ENCODE results near the gene MCTP1. TPM values are rescaled to one million over a fixed set of nuclear protein-coding genes. Genes with fewer than 3 reads are reported as not detected.
A peak's percentile ranks its signal among the peaks of the same experiment; 100 is the strongest.

The MCTP1 gene
- total RNA-seq, 1 experiment from 2014 or later, result 7.5 TPM

- TF ChIP-seq CTCF (conservative IDR thresholded peaks at IDR 0.05; ENCODE audit: low read depth, low read length) (peak; percentile 39; the same call in 1 of the 2 replicates), EZH2phosphoT487 (IDR thresholded peaks at IDR 0.05; ENCODE audit: borderline replicate concordance, low read length) (no peak)
- no peak overlapping the region for H2AFZ ChIP-seq (ENCODE audit: low read length)
- no peaks in the 10 kb centered on the region for H3K4me1 ChIP-seq (ENCODE audit: insufficient read depth, low read length)
- POLR2A ChIA-PET (ENCODE audit: unreplicated experiment), result no interaction called here
- no peaks in the 10 kb centered on the region for H3K36me3 ChIP-seq (ENCODE audit: low read depth, low read length)
- H3K79me2 ChIP-seq (ENCODE audit: low read length), result no peaks in the 10 kb centered on the region
- intact Hi-C loops (cut with micrococcal nuclease), result no loop called here
- no peaks in the 10 kb centered on the region for H3K9me3 ChIP-seq (ENCODE audit: low read length)
- DNase-seq (no peak), ATAC-seq (peak; percentile 29; the same call in 1 of the 2 replicates)
- no peaks in the 10 kb centered on the region for H4K20me1 ChIP-seq (ENCODE audit: low read length)
- CTCF ChIA-PET, result no interaction called here
- H3F3A ChIP-seq (ENCODE audit: low read length, unreplicated experiment), result no peaks in the 10 kb centered on the region
- BruUV-seq (replicated peaks), result no TSS peak
- H3K27ac ChIP-seq (ENCODE audit: low read length), result no peak overlapping the region
- no peak overlapping the region for H3K4me3 ChIP-seq (ENCODE audit: low read length)
- no peaks in the 10 kb centered on the region for H3K9me2 ChIP-seq (replicated peaks; ENCODE audit: low read length)
- no peak overlapping the region for H3K4me2 ChIP-seq (ENCODE audit: low read length)
- H3K9ac ChIP-seq (ENCODE audit: low read length), result no peak overlapping the region
- no peaks in the 10 kb centered on the region for H3K27me3 ChIP-seq (ENCODE audit: low read length)
Observed at GRCh38 chr5:95317085-95317484, 32.2 kb upstream of the MCTP1 start.

GRCh38 chr5:95304711-95305110, 19.8 kb upstream of the MCTP1 start:
- POLR2A ChIA-PET (ENCODE audit: unreplicated experiment), result no interaction called here
- CTCF ChIA-PET, result no interaction called here
- no peak; the same call in 1 of the 2 replicates for ATAC-seq
- H2AFZ ChIP-seq (ENCODE audit: low read length), result no peak overlapping the region
- no peak overlapping the region for H3K27ac ChIP-seq (ENCODE audit: low read length)
- peaks cover 28% of the 10 kb centered on the region for H3K27me3 ChIP-seq (ENCODE audit: low read length)
- H3K36me3 ChIP-seq (ENCODE audit: low read depth, low read length), result no peaks in the 10 kb centered on the region
- H3F3A ChIP-seq (ENCODE audit: low read length, unreplicated experiment), result no peaks in the 10 kb centered on the region
- TF ChIP-seq EZH2 (IDR thresholded peaks at IDR 0.05; ENCODE audit: low read length, unreplicated experiment) (no peak), EZH2phosphoT487 (IDR thresholded peaks at IDR 0.05; ENCODE audit: borderline replicate concordance, low read length) (no peak), CTCF (conservative IDR thresholded peaks at IDR 0.05; ENCODE audit: low read depth, low read length) (no peak)
- H3K4me3 ChIP-seq (ENCODE audit: low read length), result no peak overlapping the region
- no peaks in the 10 kb centered on the region for H4K20me1 ChIP-seq (ENCODE audit: low read length)
- H3K9me2 ChIP-seq (replicated peaks; ENCODE audit: low read length), result no peaks in the 10 kb centered on the region
- H3K4me1 ChIP-seq (ENCODE audit: insufficient read depth, low read length), result no peaks in the 10 kb centered on the region
- DNase-seq, result peak; percentile 48
- no peak overlapping the region for H3K9ac ChIP-seq (ENCODE audit: low read length)
- BruUV-seq (replicated peaks), result no TSS peak
- no peaks in the 10 kb centered on the region for H3K9me3 ChIP-seq (ENCODE audit: low read length)
- intact Hi-C loops (cut with micrococcal nuclease), result no loop called here
- no peaks in the 10 kb centered on the region for H3K79me2 ChIP-seq (ENCODE audit: low read length)
- H3K4me2 ChIP-seq (ENCODE audit: low read length), result no peak overlapping the region

- CTCF ChIA-PET, result no interaction called here
- no peak overlapping the region for H3K4me3 ChIP-seq (ENCODE audit: low read length)
- H3K9ac ChIP-seq (ENCODE audit: low read length), result no peak overlapping the region
- intact Hi-C loops (cut with micrococcal nuclease), result no loop called here
- no peak overlapping the region for H2AFZ ChIP-seq (ENCODE audit: low read length)
- no peaks in the 10 kb centered on the region for H3K9me2 ChIP-seq (replicated peaks; ENCODE audit: low read length)
- H3K9me3 ChIP-seq (ENCODE audit: low read length), result no peaks in the 10 kb centered on the region
- H3K36me3 ChIP-seq (ENCODE audit: low read depth, low read length), result no peaks in the 10 kb centered on the region
- H3K27me3 ChIP-seq (ENCODE audit: low read length), result peaks cover 24% of the 10 kb centered on the region
- H3F3A ChIP-seq (ENCODE audit: low read length, unreplicated experiment), result no peaks in the 10 kb centered on the region
- POLR2A ChIA-PET (ENCODE audit: unreplicated experiment), result no interaction called here
- ATAC-seq (no peak), DNase-seq (no peak)
- H4K20me1 ChIP-seq (ENCODE audit: low read length), result no peaks in the 10 kb centered on the region
- H3K27ac ChIP-seq (ENCODE audit: low read length), result no peak overlapping the region
- H3K4me2 ChIP-seq (ENCODE audit: low read length), result no peak overlapping the region
- TF ChIP-seq CTCF (conservative IDR thresholded peaks at IDR 0.05; ENCODE audit: low read depth, low read length) (no peak), EZH2phosphoT487 (IDR thresholded peaks at IDR 0.05; ENCODE audit: borderline replicate concordance, low read length) (no peak), EZH2 (IDR thresholded peaks at IDR 0.05; ENCODE audit: low read length, unreplicated experiment) (no peak)
- BruUV-seq (replicated peaks), result no TSS peak
- no peaks in the 10 kb centered on the region for H3K4me1 ChIP-seq (ENCODE audit: insufficient read depth, low read length)
- H3K79me2 ChIP-seq (ENCODE audit: low read length), result no peaks in the 10 kb centered on the region
Observed at GRCh38 chr5:95298651-95299050, 13.8 kb upstream of the MCTP1 start.
